Endothelial cell of umbilical vein (primary cell): ENCODE results near the gene RFX7. TPM values are rescaled to one million over a fixed set of nuclear protein-coding genes. Genes with fewer than 3 reads are reported as not detected.
"Not testable (repeated sequence)": the region's sequence is repeated elsewhere in the genome, so short reads cannot be mapped to it uniquely, and the experiment has no call there.

Source experiments
- BruUV-seq: library from RNA; stranded (reverse); fragments of 400-500 nt; replicated peaks from 2 replicates; lab custom pipeline; 2021; lab: Mats Ljungman, UMichigan
- CTCF ChIA-PET: fragments of 300-600, 350-600 bp; sonication (Branson Sonifier 250); formaldehyde crosslinking; loops from one replicate; lab custom pipeline; 2021; ENCODE audit warnings: antibody characterized with exemption, inconsistent platforms; lab: Charles Lee
- POLR2A ChIA-PET: fragments of 300-600, 350-600 bp; sonication (Branson Sonifier 250); formaldehyde crosslinking; loops from one replicate; lab custom pipeline; 2021; ENCODE audit warnings: antibody characterized with exemption, inconsistent platforms; lab: Charles Lee
- DNase-seq: peaks from one replicate; pipeline ENCODE4 v3.0.0-alpha.2; 2011; ENCODE audit warnings: low read depth, low spot score
- FAIRE-seq: peaks from 2 replicates; lab custom pipeline; 2011; peaks lifted over from hg19 to GRCh38; lab: Jason Lieb, UNC
- H2AFZ ChIP-seq: 2 replicates; pipeline ENCODE4 v1.6.0; 2012; ENCODE audit warnings: low read depth, low read length, control low read depth, inconsistent platforms
- H3K27ac ChIP-seq: 2 replicates; pipeline ENCODE4 v1.5.1; 2011; ENCODE audit warnings: low read depth, mild to moderate bottlenecking, control low read depth, low read length, moderate library complexity; ENCODE audit not compliant: insufficient read depth
- H3K27me3 ChIP-seq, 2 experiments: 2 replicates each; pipeline versions ENCODE4 v1.6.0 to v1.6.1; 2011; ENCODE audit warnings: low read length in 2 of 2, mixed read lengths in 1 of 2; ENCODE audit not compliant: control insufficient read depth in 2 of 2, insufficient read depth in 2 of 2
- H3K36me3 ChIP-seq, 2 experiments: 2 replicates in 1 of 2; 3 replicates in 1 of 2; pipeline ENCODE4 v1.5.1; 2011; ENCODE audit warnings: low read length in 2 of 2, mild to moderate bottlenecking in 1 of 2, moderate library complexity in 1 of 2; ENCODE audit not compliant: control insufficient read depth in 2 of 2, insufficient read depth in 2 of 2; ENCODE audit errors: extremely low read depth in 1 of 2
- H3K4me1 ChIP-seq: 3 replicates; pipeline ENCODE4 v1.5.1; 2011; ENCODE audit warnings: mild to moderate bottlenecking, low read length; ENCODE audit not compliant: control insufficient read depth, insufficient read depth; ENCODE audit errors: extremely low read depth
- H3K4me2 ChIP-seq: 2 replicates; pipeline ENCODE4 v1.6.1; 2011; ENCODE audit warnings: low read length, control low read depth, mixed read lengths; ENCODE audit not compliant: insufficient read depth
- H3K4me3 ChIP-seq, 3 experiments: fragments of 200-600 bp in 1 of 3; sonication (generic), shearing (Covaris generic) in 1 of 3; replicated peaks in 1 of 3; 2 replicates each; pipeline ENCODE4 v1.5.1; 2011 to 2016; ENCODE audit warnings: control low read depth in 3 of 3, low read length in 3 of 3, mild to moderate bottlenecking in 2 of 3, inconsistent platforms in 1 of 3, low read depth in 1 of 3, moderate library complexity in 1 of 3; ENCODE audit not compliant: insufficient read depth in 1 of 3
- H3K79me2 ChIP-seq: 2 replicates; pipeline ENCODE4 v1.6.0; 2012; ENCODE audit warnings: low read length, inconsistent platforms; ENCODE audit not compliant: control insufficient read depth, insufficient read depth
- H3K9ac ChIP-seq: replicated peaks from 2 replicates; pipeline ENCODE3; 2011; ENCODE audit warnings: low read length, control low read depth; ENCODE audit not compliant: insufficient read depth; ENCODE audit errors: extremely low read depth
- H3K9me1 ChIP-seq: replicated peaks from 3 replicates; pipeline ENCODE4 v1.6.0; 2011; ENCODE audit warnings: mild to moderate bottlenecking, low read length; ENCODE audit not compliant: control insufficient read depth, insufficient read depth; ENCODE audit errors: extremely low read depth
- H3K9me3 ChIP-seq: replicated peaks from 2 replicates; pipeline ENCODE4 v1.5.1; 2012; ENCODE audit warnings: low read length, inconsistent platforms; ENCODE audit not compliant: control insufficient read depth, insufficient read depth
- H4K20me1 ChIP-seq: replicated peaks from 2 replicates; pipeline ENCODE3; 2011; ENCODE audit warnings: mild to moderate bottlenecking, low read length; ENCODE audit not compliant: control insufficient read depth, insufficient read depth; ENCODE audit errors: extremely low read depth
- EZH2 ChIP-seq: IDR thresholded peaks from 2 replicates; pipeline ENCODE4 v1.6.1; 2012; ENCODE audit warnings: borderline replicate concordance, low read depth, mild to moderate bottlenecking, moderate library complexity, low read length, inconsistent platforms; ENCODE audit not compliant: severe bottlenecking
- GATA2 ChIP-seq: IDR thresholded peaks from 2 replicates; pipeline ENCODE4 v1.7.0; 2011; ENCODE audit warnings: low read depth, mild to moderate bottlenecking, moderate library complexity, mixed read lengths, low read length; ENCODE audit not compliant: insufficient read length, insufficient read depth
- POLR2A ChIP-seq: IDR thresholded peaks from 2 replicates; pipeline ENCODE4 v1.6.1; 2012; ENCODE audit warnings: low read depth, mild to moderate bottlenecking, control low read depth, low read length
- POLR2AphosphoS5 ChIP-seq: IDR thresholded peaks from 2 replicates; pipeline ENCODE4 v1.6.1; 2012; ENCODE audit warnings: low read depth, mild to moderate bottlenecking, control low read depth, low read length, moderate library complexity; ENCODE audit not compliant: insufficient read depth
- dilution Hi-C: fragments of 300-500 bp; cut with MboI; formaldehyde crosslinking; loops from one replicate; pipeline ENCODE4 v1.15.0; 2019; ENCODE audit warnings: low sequenced_read_pairs; ENCODE audit not compliant: extremely low pct_ligation_motif_present
- intact Hi-C: fragments of 100-400 bp; cut with micrococcal nuclease; formaldehyde crosslinking; loops from one replicate; pipeline ENCODE4 v1.10.0; 2022
- polyA plus RNA-seq, 4 experiments: library from polyadenylated mRNA; depleted of rRNA in 3 of 4; stranded (reverse) in 3 of 4; unstranded in 1 of 4; fragments of >200 nt; gene quantifications; 2 replicates each; pipeline versions ENCODE4 v1.2.1 to v1.2.3, GENCODE V29; 2011 to 2012; ENCODE audit warnings: missing spikeins in 1 of 4
- total RNA-seq: library from RNA; stranded (reverse); gene quantifications from 2 replicates; pipeline ENCODE4 v1.2.3, GENCODE V29; 2021

RFX7 gene
- total and polyA plus RNA-seq, 2 donors (not counting 3 experiments of a cell fraction or from before 2014, with no cell fraction given): 6.3 to 23.0 TPM

DNA sequence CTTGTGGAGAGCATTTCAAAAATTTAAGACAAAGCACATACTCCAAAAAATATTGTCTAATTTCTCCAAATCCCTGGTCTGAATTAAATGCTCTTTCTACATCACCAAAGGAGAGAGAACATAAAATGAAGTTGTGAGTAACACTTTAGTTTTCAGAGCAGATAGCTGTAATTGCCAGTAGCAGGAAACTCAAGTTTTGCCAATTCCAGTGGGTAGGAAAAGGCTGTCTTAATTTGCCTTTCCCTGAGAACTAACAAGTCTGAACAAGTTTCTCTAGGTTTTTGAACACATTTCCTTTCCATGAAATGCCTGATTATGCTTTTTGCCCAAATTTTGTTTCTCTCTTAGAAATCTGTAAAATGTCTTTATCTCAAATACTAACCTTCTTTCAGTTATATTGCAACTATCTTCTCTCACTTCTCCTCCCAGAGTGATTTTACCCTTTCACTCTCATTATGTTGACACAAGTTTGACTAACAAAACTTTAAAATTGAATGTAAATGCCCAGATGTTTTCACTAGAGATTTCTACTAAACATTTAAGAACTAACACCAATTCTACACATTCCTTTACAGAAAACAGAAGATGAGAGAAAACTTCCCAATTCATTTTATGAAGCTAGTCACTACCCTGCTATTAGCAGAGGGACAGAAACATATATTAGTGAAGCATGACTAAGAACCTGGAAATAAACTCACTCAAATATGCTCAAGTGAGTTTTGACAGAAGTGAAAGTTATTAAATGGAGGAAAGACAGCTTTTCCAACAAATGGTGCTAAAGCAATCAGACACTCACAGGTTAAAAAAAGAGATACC is 38.4 kb downstream of the RFX7 start:
- Histone ChIP-seq H3K4me2 (no peak overlapping the region), H3K9me1 (no peaks in the 10 kb centered on the region), H3K27ac (peak overlapping the region; percentile 40), H3K79me2 (peaks cover 70% of the 10 kb centered on the region), H3K36me3 (no peaks in the 10 kb centered on the region), H3K9ac (no peak overlapping the region), H4K20me1 (peaks cover 7% of the 10 kb centered on the region), H3K4me1 (peaks cover 4% of the 10 kb centered on the region), H3K9me3 (no peaks in the 10 kb centered on the region), H3K27me3 (no peaks in the 10 kb centered on the region), H2AFZ (no peak overlapping the region), H3K4me3 (no peak overlapping the region)
- dilution Hi-C loops: no loop called here
- TF ChIP-seq POLR2AphosphoS5: no peak
- no peak for TF ChIP-seq GATA2
- TF ChIP-seq POLR2A: no peak
- TF ChIP-seq EZH2: no peak
- ChIA-PET CTCF (interaction anchor here (0.9 to 1.5 kb wide), 4 partner anchors 10 to 32 kb away, joined by 3 to 5 read pairs (median 3); no protein-coding TSS in a partner anchor), POLR2A (no interaction called here)
- intact Hi-C loops: no loop called here
- peak; percentile 66 for DNase-seq
- FAIRE-seq: no peak
- BruUV-seq: TSS peak; percentile 67

DNA sequence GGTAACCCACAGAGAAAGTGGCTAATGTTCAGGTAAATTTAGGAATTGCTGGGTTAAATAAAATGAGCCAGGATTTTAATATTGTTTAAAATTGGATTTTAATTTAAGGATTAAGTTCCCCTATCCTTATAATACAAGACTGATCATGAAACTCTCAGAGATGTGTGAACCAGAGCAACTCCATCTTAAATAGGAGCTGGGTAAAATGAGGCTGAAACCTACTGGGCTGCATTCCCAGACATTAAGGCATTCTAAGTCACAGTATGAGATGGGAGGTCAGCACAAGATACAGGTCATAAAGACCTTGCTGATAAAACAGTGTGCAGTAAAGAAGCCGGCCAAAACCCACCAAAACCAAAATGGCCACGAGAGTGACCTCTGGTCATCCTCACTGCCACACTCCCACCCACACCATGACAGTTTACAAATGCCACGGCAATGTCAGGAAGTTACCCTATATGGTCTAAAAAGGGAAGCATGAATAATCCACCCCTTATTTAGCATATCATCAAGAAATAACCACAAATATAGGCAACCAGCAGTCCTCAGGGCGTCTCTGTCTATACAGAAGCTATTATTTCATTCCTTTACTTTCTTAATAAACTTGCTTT is 40.3 kb downstream of the RFX7 start:
- H3K4me2 ChIP-seq, H3K36me3 ChIP-seq, POLR2A ChIA-PET, H3K9me3 ChIP-seq, H3K9ac ChIP-seq, DNase-seq, H3K27ac ChIP-seq, H2AFZ ChIP-seq, H3K27me3 ChIP-seq, H4K20me1 ChIP-seq, intact Hi-C loops, FAIRE-seq, dilution Hi-C loops, BruUV-seq, H3K4me1 ChIP-seq, H3K9me1 ChIP-seq, H3K4me3 ChIP-seq, CTCF ChIA-PET: not testable (repeated sequence)
- H3K79me2 ChIP-seq: peaks cover 66% of the 10 kb centered on the region
